HG03469 (cell line): ENCODE measurements around the gene HTRA1.

ENCODE experiments used
- ATAC-seq: cut with Tn5 transposase; IDR thresholded peaks from one replicate; pipeline ENCODE4 v1.9.1; 2021; ENCODE audit warnings: mild to moderate bottlenecking, moderate library complexity, moderate number of reproducible peaks; ENCODE audit not compliant: unreplicated experiment

HTRA1 gene

GRCh38 chr10:122454603-122455080, 6.7 kb upstream of the HTRA1 start, which contains the start of gene ARMS2:
Gene ARMS2 (plus strand): TSS chr10:122454653. CDS start chr10:122454728, 75 bp downstream.
- no peak for ATAC-seq

DNA sequence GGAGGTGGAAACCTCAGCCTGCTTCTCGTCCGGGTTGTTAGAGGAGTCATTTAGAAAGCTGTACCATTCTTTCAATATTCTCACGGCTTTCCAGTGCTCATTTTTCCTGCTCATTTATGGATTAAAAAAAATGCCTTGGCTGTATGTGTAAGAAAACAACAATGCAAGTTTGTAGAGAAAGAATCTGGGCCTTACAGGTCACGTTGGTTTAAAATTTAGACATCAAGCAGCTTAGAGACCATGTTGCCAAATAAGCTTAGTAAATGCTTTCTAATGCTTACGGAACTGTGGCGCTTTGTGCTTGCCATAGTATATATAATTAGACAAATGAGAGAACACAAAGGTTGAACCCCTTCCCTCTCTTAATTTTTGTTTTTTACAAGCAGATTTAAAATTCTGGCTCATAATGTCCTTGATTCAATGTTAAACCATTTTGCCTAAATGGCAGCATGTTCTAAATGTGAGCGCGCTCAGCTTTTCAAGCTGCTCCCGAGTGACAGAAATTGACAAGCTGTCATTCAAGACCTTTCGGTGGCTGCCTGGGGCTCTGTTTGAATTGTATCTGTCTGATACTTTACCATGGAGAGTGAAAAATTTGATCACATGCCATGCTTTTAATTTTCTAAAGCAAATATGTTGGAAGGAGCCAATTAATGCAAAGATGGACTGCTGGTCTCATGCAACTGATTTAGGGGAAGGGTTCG, 5.8 kb upstream of the HTRA1 start:
- ATAC-seq, result no peak

DNA sequence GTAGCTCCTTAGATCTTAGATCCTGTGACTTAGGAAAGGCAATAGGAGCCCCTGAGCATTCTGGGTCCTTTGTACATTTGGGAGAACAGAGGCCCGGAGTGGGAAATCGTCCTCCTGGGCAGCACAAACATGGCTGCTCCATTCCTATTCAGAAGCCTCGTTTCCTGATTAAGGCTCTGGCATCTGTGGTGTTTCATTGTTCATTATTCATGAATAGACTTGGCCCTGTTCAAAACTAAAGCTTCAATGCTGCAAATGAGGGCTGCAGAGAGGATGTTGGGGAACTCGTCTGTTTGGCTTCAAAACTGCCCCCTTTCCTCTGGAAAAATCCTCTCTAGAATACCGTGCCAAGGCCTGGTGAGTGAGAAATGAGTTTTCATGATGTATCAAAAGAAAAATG, 3.4 kb upstream of the HTRA1 start:
- ATAC-seq, result no peak

DNA sequence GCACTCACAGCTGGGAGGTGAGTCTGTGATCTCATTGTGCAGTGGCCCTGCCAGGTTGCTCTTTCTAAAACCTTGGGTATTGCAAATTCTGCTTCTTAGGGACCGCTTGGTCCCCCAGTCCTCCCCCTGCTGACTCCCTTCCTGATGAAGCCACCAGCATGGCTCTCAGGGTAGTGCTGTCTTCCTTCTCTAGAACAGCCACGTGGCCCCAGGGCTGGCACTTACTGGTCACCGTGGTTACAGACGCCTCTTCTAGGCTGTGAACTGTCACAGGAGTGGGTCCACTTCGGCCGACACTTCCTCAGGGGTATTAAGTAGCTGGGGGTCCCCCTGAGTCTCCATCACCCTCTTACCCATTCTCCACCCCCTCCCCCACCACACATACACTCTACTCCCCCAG, 2.7 kb upstream of the HTRA1 start:
- no peak for ATAC-seq

GRCh38 chr10:122459561-122460273, 1.6 kb upstream of the HTRA1 start:
- no peak for ATAC-seq

- no peak for ATAC-seq
Observed at GRCh38 chr10:122460891-122461293, 461 bp upstream of the HTRA1 start.

DNA sequence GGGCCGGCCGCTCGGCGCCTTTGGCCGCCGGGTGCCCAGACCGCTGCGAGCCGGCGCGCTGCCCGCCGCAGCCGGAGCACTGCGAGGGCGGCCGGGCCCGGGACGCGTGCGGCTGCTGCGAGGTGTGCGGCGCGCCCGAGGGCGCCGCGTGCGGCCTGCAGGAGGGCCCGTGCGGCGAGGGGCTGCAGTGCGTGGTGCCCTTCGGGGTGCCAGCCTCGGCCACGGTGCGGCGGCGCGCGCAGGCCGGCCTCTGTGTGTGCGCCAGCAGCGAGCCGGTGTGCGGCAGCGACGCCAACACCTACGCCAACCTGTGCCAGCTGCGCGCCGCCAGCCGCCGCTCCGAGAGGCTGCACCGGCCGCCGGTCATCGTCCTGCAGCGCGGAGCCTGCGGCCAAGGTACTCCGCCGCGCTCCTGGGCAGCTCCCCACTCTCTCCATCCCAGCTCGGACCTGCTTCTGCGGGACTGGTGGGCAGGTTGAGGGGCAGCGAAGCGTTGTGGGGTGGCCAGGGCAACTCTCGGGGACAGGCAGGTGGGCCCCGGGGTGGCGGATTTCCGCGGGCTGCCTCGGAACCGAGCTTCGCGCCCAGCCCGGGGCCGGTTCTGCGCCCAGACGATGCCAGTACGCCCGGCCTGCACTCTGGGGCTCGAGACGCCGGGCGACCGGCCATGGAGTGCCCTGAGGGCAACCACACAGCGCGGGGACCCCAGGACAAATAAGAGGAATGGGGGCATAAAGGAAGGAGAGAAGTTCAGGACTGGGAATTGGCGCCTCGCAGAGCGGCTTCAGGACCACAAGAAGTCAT, 578 bp downstream of the HTRA1 start:
- ATAC-seq, result no peak

- no peak for ATAC-seq
Observed at GRCh38 chr10:122462533-122463465, 1.4 kb downstream of the HTRA1 start.

DNA sequence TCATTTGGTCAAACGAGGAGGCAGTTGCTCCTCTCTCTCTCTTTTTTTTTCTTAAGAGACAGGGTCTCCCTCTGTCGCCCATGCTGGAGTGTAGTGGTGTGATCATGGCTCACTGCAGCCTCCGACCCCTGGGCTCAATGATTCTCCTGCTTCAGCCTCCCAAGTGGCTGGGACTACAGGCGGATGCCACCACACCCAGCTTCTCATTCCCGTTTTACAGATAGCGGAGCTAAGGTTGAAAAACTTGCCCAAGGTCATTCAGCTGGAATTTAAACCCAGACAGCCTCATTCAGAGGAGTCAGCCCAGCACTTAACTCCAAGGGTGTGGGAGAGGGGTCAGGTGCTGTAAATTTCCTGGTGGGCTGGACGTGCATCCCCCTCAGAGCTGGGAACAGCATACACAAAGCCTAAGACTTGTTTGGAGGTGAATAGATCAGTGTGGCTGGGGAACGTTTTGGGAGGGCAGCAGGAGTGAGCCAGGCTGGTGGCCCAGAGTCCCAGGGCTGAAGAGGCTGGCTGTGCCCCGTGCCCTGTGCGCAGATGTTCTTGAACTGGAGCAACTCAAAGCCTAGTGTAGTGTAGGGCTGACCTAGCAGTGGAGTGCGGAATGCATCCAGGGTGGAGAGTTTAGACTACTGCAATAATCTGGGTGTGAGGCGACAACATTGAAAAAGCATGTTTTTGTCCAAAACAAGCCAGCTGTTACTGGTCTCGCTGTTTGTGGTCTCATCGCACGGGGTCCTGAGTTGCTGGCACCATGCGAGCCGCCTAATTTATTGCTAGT, 2.3 kb downstream of the HTRA1 start:
- no peak for ATAC-seq

- no peak for ATAC-seq
Observed at GRCh38 chr10:122464250-122464510, 2.8 kb downstream of the HTRA1 start.

GRCh38 chr10:122464586-122464985, 3.2 kb downstream of the HTRA1 start:
- ATAC-seq, result no peak

DNA sequence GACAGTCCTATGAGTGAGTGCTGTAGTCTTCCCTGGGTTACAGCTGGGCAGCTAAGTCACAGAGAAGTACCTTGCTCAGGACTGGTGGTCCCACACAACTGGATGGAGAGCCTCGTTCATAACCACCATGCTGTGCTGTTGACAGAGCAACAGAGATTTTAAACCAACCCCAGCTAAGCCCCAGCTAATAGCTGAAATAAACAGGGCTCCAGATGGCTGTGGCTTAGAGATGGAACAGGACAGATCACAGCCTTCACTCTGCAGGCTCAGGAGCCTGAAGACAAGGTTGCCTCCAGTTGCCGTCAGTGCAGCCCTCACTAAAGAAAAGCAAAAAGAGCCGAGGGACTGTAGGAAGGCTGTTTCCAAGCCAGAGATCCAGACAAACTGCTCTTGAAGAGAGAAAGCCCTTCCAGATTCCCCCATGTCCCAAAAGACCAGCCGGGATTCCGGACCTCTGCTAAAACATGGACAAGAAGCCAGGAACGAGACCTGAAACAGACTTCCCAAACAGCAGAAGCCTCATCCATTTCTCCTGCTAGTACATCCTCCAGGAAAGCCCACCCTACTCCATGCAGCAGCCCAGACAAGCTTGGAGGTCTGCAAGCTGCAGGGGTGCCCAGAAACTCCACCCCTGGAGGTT, 4.2 kb downstream of the HTRA1 start:
- ATAC-seq, result no peak

DNA sequence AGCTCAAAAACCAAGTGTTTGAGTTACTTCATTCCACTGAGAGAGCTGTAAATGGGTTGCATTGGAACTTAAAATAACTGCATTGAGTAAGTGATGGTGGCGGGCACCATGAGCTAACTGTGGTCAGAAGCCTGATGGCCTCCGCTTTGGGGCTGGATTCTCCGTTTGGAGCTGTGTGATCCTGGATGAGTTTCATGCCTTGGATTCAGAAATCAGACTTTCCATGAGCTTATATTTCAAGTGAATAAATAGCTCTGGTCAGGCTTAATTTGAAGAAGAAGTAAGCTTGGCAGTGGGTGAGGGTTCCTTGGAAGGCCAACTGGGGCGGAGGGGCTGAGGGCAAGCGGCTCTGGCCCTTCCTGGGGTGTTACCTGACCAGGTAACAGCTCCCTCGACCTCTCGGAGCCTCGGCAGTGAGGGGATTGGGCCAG, 5.6 kb downstream of the HTRA1 start:
- ATAC-seq, result no peak

GRCh38 chr10:122467701-122468100, 6.3 kb downstream of the HTRA1 start:
- no peak for ATAC-seq

GRCh38 chr10:122468307-122468925, 7.1 kb downstream of the HTRA1 start:
- no peak for ATAC-seq

GRCh38 chr10:122468926-122469781, 7.8 kb downstream of the HTRA1 start:
- ATAC-seq, result no peak

DNA sequence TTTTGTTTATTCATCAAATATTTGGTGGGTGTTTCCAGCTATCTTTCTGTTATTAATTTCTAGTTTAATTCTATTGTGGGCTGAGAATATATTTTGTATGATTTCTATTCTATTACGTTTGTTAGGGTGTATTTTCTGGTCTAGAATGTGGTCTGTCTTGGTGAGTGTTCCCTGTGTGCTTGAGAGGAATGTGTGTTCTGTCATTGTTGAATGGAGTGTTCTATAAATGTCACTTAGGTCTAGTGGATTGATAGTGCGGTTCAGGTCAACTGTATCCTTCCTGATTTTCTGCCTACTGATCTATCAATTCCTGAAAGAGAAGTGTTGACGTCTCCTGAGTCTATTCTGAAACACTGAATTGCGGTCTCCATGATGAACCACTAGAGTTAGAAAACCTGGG, 8.5 kb downstream of the HTRA1 start:
- no peak for ATAC-seq
